A549 (cell line): ENCODE results near the gene ANTXR1. TPM values are rescaled to one million over a fixed set of nuclear protein-coding genes. Genes with fewer than 3 reads are reported as not detected.
A peak's percentile ranks its signal among the peaks of the same experiment; 100 is the strongest.

Source experiments
- ATAC-seq, 2 experiments: fragments of 200-7000 bp in 1 of 2; fragments of >200 bp in 1 of 2; cut with Nextera tagmentation in 1 of 2; cut with Tn5 transposase in 1 of 2; 3 replicates each; pipeline versions ENCODE4 v1.8.0 to v1.9.1; 2018 to 2020; ENCODE audit warnings: mild to moderate bottlenecking in 1 of 2, moderate library complexity in 1 of 2
- CTCF ChIA-PET: fragments of 300-600 bp; sonication (Branson Sonifier 250); formaldehyde crosslinking; extraction: SDS; loops from one replicate; lab custom pipeline; 2021; ENCODE audit warnings: antibody characterized with exemption, inconsistent platforms; lab: Yijun Ruan, JAX
- POLR2A ChIA-PET: fragments of 350-600 bp; formaldehyde crosslinking; extraction: SDS; loops from one replicate; lab custom pipeline; 2021; ENCODE audit warnings: antibody characterized with exemption, inconsistent platforms; lab: Yijun Ruan, JAX
- DNase-seq, 2 experiments: peaks; one replicate each; pipeline versions ENCODE4 v3.0.0 to v3.0.0-alpha.2; 2011 to 2016; ENCODE audit warnings: low read depth in 1 of 2, low spot score in 1 of 2
- FAIRE-seq: peaks from 2 replicates; lab custom pipeline; 2011; peaks lifted over from hg19 to GRCh38; lab: Jason Lieb, UNC
- H3K27ac ChIP-seq, 2 experiments: fragments of >200 bp; sonication (Bioruptor Twin); formaldehyde crosslinking; 3 replicates each; pipeline ENCODE4 v1.5.1; 2016 to 2017
- H3K4me1 ChIP-seq: fragments of >200 bp; sonication (Bioruptor Twin); formaldehyde crosslinking; 3 replicates; pipeline ENCODE4 v1.6.1; 2016
- H3K4me2 ChIP-seq: fragments of >200 bp; sonication (Bioruptor Twin); formaldehyde crosslinking; 3 replicates; pipeline ENCODE4 v1.6.1; 2016
- H3K4me3 ChIP-seq: fragments of >200 bp; sonication (Bioruptor Twin); formaldehyde crosslinking; 3 replicates; pipeline ENCODE4 v1.5.1; 2016
- H3K9me3 ChIP-seq: fragments of >200 bp; sonication (Bioruptor Twin); formaldehyde crosslinking; 3 replicates; pipeline ENCODE4 v1.6.1; 2016
- CBX2 ChIP-seq: fragments of 200-600 bp; sonication (generic); IDR thresholded peaks from 2 replicates; pipeline ENCODE4 v1.6.1; 2016; ENCODE audit warnings: low read depth, mild to moderate bottlenecking, borderline replicate concordance
- CBX8 ChIP-seq: fragments of 200-600 bp; sonication (generic); IDR thresholded peaks from 2 replicates; pipeline ENCODE4 v1.6.1; 2016
- CEBPB ChIP-seq, 2 experiments: fragments of >200 bp in 1 of 2; sonication (Bioruptor Twin) in 1 of 2; formaldehyde crosslinking in 1 of 2; IDR thresholded peaks; 2 replicates each; pipeline ENCODE4 v1.6.1; 2012 to 2016
- CHD4 ChIP-seq: fragments of 200-600 bp; sonication (generic); IDR thresholded peaks from 2 replicates; pipeline ENCODE4 v1.6.1; 2016; ENCODE audit warnings: antibody characterized with exemption, mild to moderate bottlenecking, borderline replicate concordance
- HOXA7 ChIP-seq: fragments of 250-450 bp; sonication (Bioruptor Pico); IDR thresholded peaks from 2 replicates; pipeline ENCODE4 v1.5.0; 2020; ENCODE audit warnings: mild to moderate bottlenecking, moderate library complexity
- JUN ChIP-seq, 2 experiments: fragments of >200 bp; sonication (Bioruptor Twin); formaldehyde crosslinking; IDR thresholded peaks; 2 replicates in 1 of 2; 3 replicates in 1 of 2; pipeline ENCODE4 v1.6.1; 2016 to 2017
- KDM1A ChIP-seq: fragments of 200-600 bp; sonication (generic); IDR thresholded peaks from 2 replicates; pipeline ENCODE4 v1.6.1; 2016; ENCODE audit warnings: low read depth, mild to moderate bottlenecking
- MAFK ChIP-seq: fragments of 450-650 bp; IDR thresholded peaks from 2 replicates; pipeline ENCODE4 v1.6.1; 2014; ENCODE audit not compliant: partially characterized antibody
- NR3C1 ChIP-seq: fragments of >200 bp; sonication (Bioruptor Twin); formaldehyde crosslinking; IDR thresholded peaks from 3 replicates; pipeline ENCODE4 v1.6.1; 2017
- PHF8 ChIP-seq: fragments of 200-600 bp; sonication (generic); IDR thresholded peaks from 2 replicates; pipeline ENCODE4 v1.6.1; 2016; ENCODE audit warnings: low read depth, mild to moderate bottlenecking, antibody characterized with exemption, moderate library complexity, borderline replicate concordance
- POLR2A ChIP-seq: IDR thresholded peaks from 2 replicates; pipeline ENCODE4 v1.6.1; 2012; ENCODE audit warnings: mild to moderate bottlenecking, low read length
- TP53 ChIP-seq: fragments of 250-450 bp; sonication (Bioruptor Pico); IDR thresholded peaks from 2 replicates; pipeline ENCODE4 v1.5.0; 2021; ENCODE audit warnings: mild to moderate bottlenecking, moderate library complexity
- ZC3H11A ChIP-seq: fragments of 450-650 bp; IDR thresholded peaks from 2 replicates; pipeline ENCODE4 v1.6.1; 2014; ENCODE audit warnings: antibody characterized with exemption, mild to moderate bottlenecking
- ZNF302 ChIP-seq: fragments of 250-450 bp; sonication (Bioruptor Pico); IDR thresholded peaks from 2 replicates; pipeline ENCODE4 v1.9.0; 2021; ENCODE audit warnings: inconsistent platforms, mild to moderate bottlenecking, moderate library complexity
- ZSCAN20 ChIP-seq: fragments of 250-450 bp; sonication (Bioruptor Pico); IDR thresholded peaks from 2 replicates; pipeline ENCODE4 v1.8.0; 2022; ENCODE audit warnings: mild to moderate bottlenecking, moderate library complexity
- WGBS: methylation state at CpG from one replicate; pipeline ENCODE4 v1.1.6; 2017; ENCODE audit errors: missing lambda C conversion rate; 5-methylcytosine and 5-hydroxymethylcytosine counted together
- polyA plus RNA-seq, 4 experiments: library from polyadenylated mRNA; depleted of rRNA in 3 of 4; stranded (reverse); fragments of >200 nt; fragmentation: RNase III in 1 of 4; extraction: RNeasy Plus Mini Kit Qiagen cat#74134 plus additional on column Dnase treatment in 1 of 4; gene quantifications; 2 replicates in 3 of 4; 3 replicates in 1 of 4; pipeline ENCODE4 v1.2.3, GENCODE V29; 2011 to 2017
- TF ChIP-seq, protein P1 (sequence below): IDR thresholded peaks from 2 replicates; pipeline ENCODE4 v1.6.1; 2012
- TF ChIP-seq, protein P2 (sequence below): fragments of 150-350 bp; IDR thresholded peaks from 2 replicates; pipeline ENCODE4 v1.6.1; 2014; ENCODE audit warnings: low read depth, mild to moderate bottlenecking, low read length

Gene ANTXR1
- polyA plus RNA-seq, 2 of the 4 experiments (the other 2 are of a cell fraction) = 161 to 194 TPM

DNA sequence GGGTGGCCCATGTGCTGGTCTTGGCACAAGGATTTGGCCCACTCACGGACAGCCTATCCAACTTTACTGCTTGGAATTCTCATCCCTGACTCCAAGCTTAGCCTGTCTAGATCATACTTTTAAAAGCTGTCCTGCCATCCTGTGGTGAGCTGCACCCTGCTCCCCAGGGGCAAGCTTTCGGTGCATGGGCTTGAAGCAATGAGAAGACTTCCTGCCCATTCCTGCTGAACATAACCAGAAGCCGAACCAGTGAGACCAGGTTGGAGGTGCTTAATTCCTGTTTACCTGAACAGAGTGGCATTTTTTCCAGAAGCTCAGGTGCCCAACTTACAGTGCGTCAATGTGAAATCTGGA, 154.5 kb downstream of the ANTXR1 start:
- FAIRE-seq (no peak), DNase-seq (no peak), ATAC-seq (no peak)
- no peak overlapping the region for H3K4me2 ChIP-seq
- WGBS = 96% methylated on average over 4 of the region's 4 CpGs
- peaks cover 30% of the 10 kb centered on the region for H3K4me1 ChIP-seq
- POLR2A ChIA-PET = no interaction called here
- no peak for TF ChIP-seq JUN (IDR thresholded peaks at IDR 0.05)
- no peak for TF ChIP-seq POLR2A
- no peak for TF ChIP-seq PHF8
- TF ChIP-seq CHD4 = no peak
- no peak for TF ChIP-seq CBX8
- no peak for TF ChIP-seq NR3C1
- no peak for TF ChIP-seq ZNF302
- no peak overlapping the region for H3K4me3 ChIP-seq
- H3K9me3 ChIP-seq = no peaks in the 10 kb centered on the region
- CTCF ChIA-PET = no interaction called here
- H3K27ac ChIP-seq = peak overlapping the region in 1 of 2 experiments; percentile 27; a peak in 2 of 6 replicates

DNA sequence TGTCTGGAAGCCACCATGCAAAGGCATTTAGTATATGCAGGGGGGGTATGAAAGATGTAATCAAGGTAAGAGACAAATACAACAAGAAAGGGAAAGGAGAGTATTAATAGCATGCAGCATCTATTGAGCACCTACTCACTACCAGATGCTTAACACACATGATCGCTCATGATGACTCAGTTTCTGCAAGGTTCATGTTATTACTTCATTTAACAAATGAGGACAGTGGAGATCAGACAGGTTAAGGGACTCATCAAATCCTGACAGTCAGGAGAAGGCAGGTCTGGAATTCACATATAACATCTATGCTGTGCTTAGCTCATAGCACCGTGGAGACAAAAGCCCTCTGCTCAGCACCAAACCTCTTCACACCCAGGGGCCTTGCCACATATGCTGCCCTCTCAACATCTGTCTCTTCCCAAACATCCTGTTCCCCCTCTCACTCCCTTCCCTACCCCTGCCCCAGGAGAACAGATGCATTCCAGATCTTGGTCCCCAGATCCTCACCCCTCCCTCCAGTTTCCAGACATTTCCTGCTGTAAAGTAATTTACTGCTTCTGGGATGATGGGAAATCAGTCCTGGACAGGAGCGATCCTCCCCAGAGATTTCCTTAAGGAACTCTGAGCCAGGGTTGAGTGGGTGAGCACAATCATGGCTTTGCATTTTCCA, 155.3 kb downstream of the ANTXR1 start:
- no peak for FAIRE-seq

DNA sequence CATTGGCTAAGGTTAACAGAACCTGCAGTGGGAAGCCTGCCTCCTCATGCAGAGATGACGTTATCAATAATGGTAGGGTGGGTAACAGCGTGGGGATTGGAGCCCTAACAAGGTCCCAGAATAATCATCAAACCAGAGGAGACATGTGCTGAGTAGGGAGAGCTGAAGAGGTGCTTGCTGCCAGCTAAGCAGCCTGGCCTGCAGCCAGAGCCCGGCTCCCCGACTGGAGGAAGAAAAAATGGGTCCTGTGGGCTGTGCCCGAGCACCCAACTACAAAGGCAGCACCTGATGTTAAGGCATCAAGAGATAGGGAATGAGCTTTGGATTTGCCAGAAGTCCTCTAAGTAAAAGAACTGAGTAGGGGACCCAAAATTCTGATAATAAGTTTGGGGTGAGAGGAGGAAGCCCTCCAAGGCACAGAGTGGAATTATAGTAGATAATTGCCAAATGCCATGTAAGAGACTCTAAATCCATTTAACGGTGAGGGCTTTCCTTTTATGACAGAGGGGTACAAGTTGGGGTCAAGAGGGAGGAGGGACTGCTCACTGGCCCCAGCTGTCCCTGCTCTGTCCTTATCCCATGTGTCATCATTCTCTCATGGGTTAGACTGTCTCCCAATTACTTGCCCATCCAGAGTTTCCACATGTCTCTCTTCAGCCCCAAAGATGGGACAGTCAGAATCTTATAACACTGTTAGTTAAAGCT, 156.1 kb downstream of the ANTXR1 start:
- no peak for FAIRE-seq
- ATAC-seq = no peak
- ChIA-PET POLR2A (no interaction called here), CTCF (interaction anchor here (1.0 to 1.1 kb wide), 2 partner anchors 12 to 706 kb away, joined by 3 read pairs; no protein-coding TSS in a partner anchor)
- H3K9me3 ChIP-seq = no peaks in the 10 kb centered on the region
- no peak for DNase-seq
- H3K4me1 ChIP-seq = peaks cover 14% of the 10 kb centered on the region; the same call in 2 of the 3 replicates
- H3K4me2 ChIP-seq = no peak overlapping the region
- no peak overlapping the region for H3K4me3 ChIP-seq
- TF ChIP-seq CBX2 (no peak), POLR2A (no peak), KDM1A (no peak), CEBPB (IDR thresholded peaks at IDR 0.05) (no peak), HOXA7 (CRISPR knock-in tag) (no peak), ZSCAN20 (CRISPR knock-in tag) (no peak), MAFK (no peak), ZC3H11A (no peak)
- TF ChIP-seq, protein P1, sequence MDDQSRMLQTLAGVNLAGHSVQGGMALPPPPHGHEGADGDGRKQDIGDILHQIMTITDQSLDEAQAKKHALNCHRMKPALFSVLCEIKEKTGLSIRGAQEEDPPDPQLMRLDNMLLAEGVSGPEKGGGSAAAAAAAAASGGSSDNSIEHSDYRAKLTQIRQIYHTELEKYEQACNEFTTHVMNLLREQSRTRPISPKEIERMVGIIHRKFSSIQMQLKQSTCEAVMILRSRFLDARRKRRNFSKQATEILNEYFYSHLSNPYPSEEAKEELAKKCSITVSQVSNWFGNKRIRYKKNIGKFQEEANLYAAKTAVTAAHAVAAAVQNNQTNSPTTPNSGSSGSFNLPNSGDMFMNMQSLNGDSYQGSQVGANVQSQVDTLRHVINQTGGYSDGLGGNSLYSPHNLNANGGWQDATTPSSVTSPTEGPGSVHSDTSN = no peak
- 89% methylated on average over 6 of the region's 6 CpGs for WGBS
- peak overlapping the region in 1 of 2 experiments; percentile 45; a peak in 2 of 6 replicates for H3K27ac ChIP-seq

More for the DNA sequence above, 155.3 kb downstream of the ANTXR1 start:
- TF ChIP-seq, protein P2, sequence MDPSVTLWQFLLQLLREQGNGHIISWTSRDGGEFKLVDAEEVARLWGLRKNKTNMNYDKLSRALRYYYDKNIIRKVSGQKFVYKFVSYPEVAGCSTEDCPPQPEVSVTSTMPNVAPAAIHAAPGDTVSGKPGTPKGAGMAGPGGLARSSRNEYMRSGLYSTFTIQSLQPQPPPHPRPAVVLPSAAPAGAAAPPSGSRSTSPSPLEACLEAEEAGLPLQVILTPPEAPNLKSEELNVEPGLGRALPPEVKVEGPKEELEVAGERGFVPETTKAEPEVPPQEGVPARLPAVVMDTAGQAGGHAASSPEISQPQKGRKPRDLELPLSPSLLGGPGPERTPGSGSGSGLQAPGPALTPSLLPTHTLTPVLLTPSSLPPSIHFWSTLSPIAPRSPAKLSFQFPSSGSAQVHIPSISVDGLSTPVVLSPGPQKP = no peak
- TF ChIP-seq TP53 (CRISPR knock-in tag) = no peak
- WGBS = 88% methylated on average over 3 of the region's 3 CpGs
- peak overlapping the region in 1 of 2 experiments; percentile 45; a peak in 2 of 6 replicates for H3K27ac ChIP-seq
- no peaks in the 10 kb centered on the region for H3K9me3 ChIP-seq
- no peak overlapping the region for H3K4me2 ChIP-seq
- DNase-seq = no peak
- ChIA-PET POLR2A (no interaction called here), CTCF (interaction anchor here (1.0 kb wide), 1 partner anchor 705 kb away, joined by 3 read pairs; no protein-coding TSS in a partner anchor)
- no peak overlapping the region for H3K4me3 ChIP-seq
- no peak for ATAC-seq
- peaks cover 22% of the 10 kb centered on the region for H3K4me1 ChIP-seq
